Mammary epithelial cell (primary cell): ENCODE results near the gene MARCHF6.

ENCODE experiments used
- CTCF ChIP-seq, 2 donors: IDR thresholded peaks in 1 of 2; conservative IDR thresholded peaks in 1 of 2; 2 replicates each; pipeline ENCODE4 v1.5.1; 2011 to 2012; ENCODE audit warnings: inconsistent platforms in 2 of 2, low read length in 2 of 2, mild to moderate bottlenecking in 2 of 2, control low read depth in 1 of 2, low read depth in 1 of 2; ENCODE audit not compliant: insufficient read depth in 1 of 2; ENCODE audit errors: extremely low read depth in 1 of 2
- EZH2 ChIP-seq: IDR thresholded peaks from 2 replicates; pipeline ENCODE4 v1.6.1; 2012; ENCODE audit warnings: low read length, inconsistent platforms, borderline replicate concordance

- TF ChIP-seq CTCF (conservative IDR thresholded peaks at IDR 0.05 in 1 of 2, IDR thresholded peaks at IDR 0.05 in 1 of 2; ENCODE audit: extremely low read depth in 1 of 2, insufficient read depth in 1 of 2, low read depth in 1 of 2, low read length in 2 of 2) (no peak), EZH2 (no peak)
Measured at GRCh38 chr5:10319202-10319851, 34.2 kb upstream of the MARCHF6 start.
